Heart left ventricle (tissue), 16 donors: Measurements from ENCODE around the gene EPHB1. TPM values are rescaled to one million over a fixed set of nuclear protein-coding genes. Genes with fewer than 3 reads are reported as not detected.

Experiments used
- ATAC-seq, 4 donors: fragments of 200-7000 bp; cut with Tn5 transposase; one replicate each; pipeline ENCODE4 v1.9.1; 2020 to 2022; ENCODE audit warnings: moderate library complexity in 4 of 4, mild to moderate bottlenecking in 3 of 4, moderate number of reproducible peaks in 1 of 4
- DNase-seq, 5 donors: peaks; one replicate each; pipeline ENCODE4 v3.0.0-alpha.2; 2020
- H3K27ac ChIP-seq, 12 donors: fragments of 200-600 bp; sonication (generic) in 4 of 12; one replicate each; pipeline versions ENCODE4 v1.5.0 to v1.8.0; 2016 to 2022; ENCODE audit warnings: mild to moderate bottlenecking in 2 of 12
- H3K27me3 ChIP-seq, 9 donors: fragments of 200-600 bp; sonication (generic) in 2 of 9; one replicate each; pipeline versions ENCODE4 v1.5.1 to v1.8.0; 2016 to 2022; ENCODE audit warnings: mild to moderate bottlenecking in 3 of 9
- H3K36me3 ChIP-seq, 9 donors: fragments of 200-600 bp; sonication (generic) in 2 of 9; one replicate each; pipeline versions ENCODE4 v1.5.0 to v1.8.0; 2018 to 2022; ENCODE audit warnings: mild to moderate bottlenecking in 2 of 9
- H3K4me1 ChIP-seq, 12 donors: fragments of 200-600 bp; sonication (generic) in 4 of 12; one replicate each; pipeline versions ENCODE4 v1.5.0 to v1.8.0; 2016 to 2022; ENCODE audit warnings: mild to moderate bottlenecking in 3 of 12
- H3K4me3 ChIP-seq, 12 donors: fragments of 200-600 bp; sonication (generic) in 4 of 12; one replicate each; pipeline versions ENCODE4 v1.5.0 to v1.8.0; 2017 to 2022; ENCODE audit warnings: mild to moderate bottlenecking in 9 of 12, moderate library complexity in 4 of 12
- H3K9me3 ChIP-seq, 12 donors: fragments of 200-600 bp; sonication (generic) in 4 of 12; one replicate each; pipeline versions ENCODE4 v1.5.0 to v1.8.0; 2016 to 2022; ENCODE audit warnings: mild to moderate bottlenecking in 1 of 12
- CTCF ChIP-seq, 12 donors: fragments of 200-600 bp; sonication (generic) in 4 of 12; IDR thresholded peaks; one replicate each; pipeline versions ENCODE4 v1.5.0 to v1.8.0; 2018 to 2022; ENCODE audit warnings: antibody characterized with exemption in 12 of 12, mild to moderate bottlenecking in 5 of 12
- POLR2A ChIP-seq, 2 donors: fragments of 450-650 bp; IDR thresholded peaks; one replicate each; pipeline ENCODE4 v1.6.1; 2017; ENCODE audit warnings: antibody characterized with exemption in 2 of 2, mild to moderate bottlenecking in 2 of 2, moderate library complexity in 2 of 2
- WGBS, 4 donors: extraction: QIAGEN DNeasy Blood & Tissue Kit in 2 of 4; methylation state at CpG; one replicate each; pipeline versions ENCODE4 v1.1.5 to v1.1.7; 2013 to 2018; 5-methylcytosine and 5-hydroxymethylcytosine counted together
- intact Hi-C, 10 donors: fragments of 100-400 bp; cut with DNase I; formaldehyde crosslinking; loops; one replicate each; pipeline versions ENCODE4 v1.11.1 to v1.14.2; 2022
- polyA plus RNA-seq, 2 donors: library from polyadenylated mRNA; stranded (reverse); fragments of 200-250 nt; gene quantifications; one replicate each; pipeline ENCODE4 v1.2.3, GENCODE V29; 2013
- total RNA-seq, 9 donors: library from RNA; depleted of rRNA in 2 of 9; stranded (reverse); fragments of >200 nt in 2 of 9; fragmentation: NEBNext Ultra II Directional in 3 of 9; extraction: Animal tissue kit (Norgen Biotek cat#: 25700) in 3 of 9; gene quantifications; one replicate each; pipeline versions ENCODE4 v1.1.0 to v1.2.4, GENCODE V29; 2016 to 2023
- donor health status: ischemic (EF 13 %, LVEDD 7.1; RV severe dilation, severe dysfunction).
- donor health status: healthy with polysubstance abuse.
- donor health status: DM: no; HTN: yes; CAD: no.
- donor health status: DM: no; HTN: no; CAD: no.
- donor health status: ischemic (EF 25% LVEDD 6.9; RV normal size, moderate dysfunction).
- donor health status: ischemic (EF 25% LVEDD 5.7; RV mildly dilated, moderate dysfunction).
- donor health status: healthy.
- donor health status: DM: yes; HTN: yes; CAD: no.
- donor health status: ischemic (EF 35%, LVEDD 5.7; RV mildly dilated, moderate dysfunction).
- donor health status: nonischemic (EF 11% LVEDD 7.7; RV severe dilation, severe dysfunction).
- donor health status: DM: yes; HTN: yes; CAD: no.
- donor health status: PGD.
- donor health status: ischemic (EF 29% LVEDD 5.4; RV normal size, mild dysfunction).
- donor health status: nonischemic (EF 23%, LVEDD 6.1; RV moderate dilation, normal function).

EPHB1 gene
- total and polyA plus RNA-seq, 11 donors = 0.31 to 2.2 (median 1.1) TPM

- WGBS, 4 donors = 67 to 85% (median 81%) methylated on average over 4 of the region's 4 CpGs
- no peaks in the 10 kb centered on the region for H3K9me3 ChIP-seq
- TF ChIP-seq CTCF (IDR thresholded peaks at IDR 0.05) (no peak), POLR2A (IDR thresholded peaks at IDR 0.05) (no peak)
- DNase-seq (no peak), ATAC-seq (no peak)
- intact Hi-C loops = no loop called here
- no peak overlapping the region for H3K27ac ChIP-seq
- no peak overlapping the region for H3K4me3 ChIP-seq
- H3K27me3 ChIP-seq = no peaks in the 10 kb centered on the region
- no peaks in the 10 kb centered on the region for H3K36me3 ChIP-seq
- peaks cover 0 to 6% (median 0%) of the 10 kb centered on the region in 12 donors for H3K4me1 ChIP-seq
Observed at GRCh38 chr3:134869153-134869726, 74.2 kb downstream of the EPHB1 start.

DNA sequence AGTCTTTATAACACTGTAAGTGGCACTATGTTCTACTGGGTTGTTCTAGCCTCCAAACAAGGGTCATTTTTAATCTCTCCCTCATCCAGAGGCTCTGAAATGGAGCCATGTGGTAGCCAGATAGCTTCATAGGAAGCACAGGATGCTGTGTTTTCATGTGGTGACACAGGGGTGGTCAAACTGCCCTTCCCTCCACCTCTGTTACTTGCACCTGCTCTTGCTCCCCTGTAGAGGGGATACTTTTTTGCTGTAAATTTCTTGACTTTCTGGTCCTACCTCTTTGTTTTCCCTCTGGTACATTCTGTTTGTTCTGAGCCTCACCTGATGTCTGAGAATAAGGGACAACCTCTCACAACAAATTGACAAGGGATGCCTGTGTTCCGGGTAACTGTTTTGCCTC, 76.8 kb downstream of the EPHB1 start:
- ATAC-seq = no peak
- 87 to 100% (median 92%) methylated on average over 1 of the region's 1 CpG for WGBS, 4 donors
- TF ChIP-seq CTCF (IDR thresholded peaks at IDR 0.05) (no peak), POLR2A (IDR thresholded peaks at IDR 0.05) (no peak)
- Histone ChIP-seq H3K36me3 (no peaks in the 10 kb centered on the region), H3K27ac (no peak overlapping the region), H3K4me3 (no peak overlapping the region), H3K27me3 (no peaks in the 10 kb centered on the region), H3K9me3 (no peaks in the 10 kb centered on the region), H3K4me1 (peaks cover 0 to 5% (median 0%) of the 10 kb centered on the region in 12 donors)
- intact Hi-C loops = no loop called here
- no peak for DNase-seq

DNA sequence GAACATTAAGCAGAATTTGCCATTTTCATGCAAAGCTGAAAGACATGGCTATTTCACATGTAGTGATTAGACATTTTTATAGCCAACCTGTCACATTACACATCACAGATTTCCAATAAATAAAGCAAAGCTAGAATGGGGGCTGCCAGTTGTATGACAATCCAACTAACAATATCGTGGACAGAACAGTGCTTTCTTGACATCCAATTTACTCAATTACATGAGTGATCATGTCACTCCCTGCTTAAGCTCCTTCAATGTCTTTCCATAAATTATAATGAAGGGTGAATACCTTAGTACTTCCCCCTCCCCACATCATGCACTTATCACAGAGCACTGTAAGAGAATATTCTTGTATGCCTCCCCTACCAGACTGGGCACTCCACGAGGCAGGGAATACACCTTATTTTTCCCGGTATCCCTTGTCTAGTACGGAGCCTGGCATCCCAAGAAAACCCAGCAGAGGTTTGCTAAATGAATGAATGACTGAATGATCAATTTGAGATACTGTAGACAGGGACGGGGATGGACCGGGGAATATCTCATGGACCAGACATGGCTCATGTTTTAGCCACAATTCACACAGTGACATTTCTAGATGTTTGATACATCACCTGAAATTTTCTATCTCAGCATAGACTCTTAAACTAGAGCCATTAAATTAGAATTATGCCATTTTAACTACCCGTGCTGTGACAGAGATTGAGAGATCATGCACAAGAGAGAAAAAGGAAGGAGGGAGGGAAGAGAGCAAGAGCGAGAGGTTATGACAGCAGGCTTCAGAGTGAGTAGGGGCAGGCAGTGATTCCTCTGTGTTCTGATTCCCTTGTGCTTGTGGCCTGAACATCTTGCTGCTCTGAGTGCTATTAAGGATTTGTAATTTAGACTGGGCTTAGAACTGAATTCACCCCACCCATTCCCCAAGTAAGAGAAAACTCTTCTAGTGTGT, 77.7 kb downstream of the EPHB1 start:
- DNase-seq = no peak
- intact Hi-C loops = no loop called here
- Histone ChIP-seq H3K9me3 (no peaks in the 10 kb centered on the region), H3K36me3 (no peaks in the 10 kb centered on the region), H3K27ac (no peak overlapping the region), H3K4me3 (no peak overlapping the region), H3K4me1 (peaks cover 0 to 5% (median 0%) of the 10 kb centered on the region in 12 donors), H3K27me3 (no peaks in the 10 kb centered on the region)
- WGBS, 4 donors = 81 to 94% (median 91%) methylated on average over 8 of the region's 8 CpGs
- ATAC-seq = no peak
- TF ChIP-seq CTCF (IDR thresholded peaks at IDR 0.05) (no peak), POLR2A (IDR thresholded peaks at IDR 0.05) (no peak)

DNA sequence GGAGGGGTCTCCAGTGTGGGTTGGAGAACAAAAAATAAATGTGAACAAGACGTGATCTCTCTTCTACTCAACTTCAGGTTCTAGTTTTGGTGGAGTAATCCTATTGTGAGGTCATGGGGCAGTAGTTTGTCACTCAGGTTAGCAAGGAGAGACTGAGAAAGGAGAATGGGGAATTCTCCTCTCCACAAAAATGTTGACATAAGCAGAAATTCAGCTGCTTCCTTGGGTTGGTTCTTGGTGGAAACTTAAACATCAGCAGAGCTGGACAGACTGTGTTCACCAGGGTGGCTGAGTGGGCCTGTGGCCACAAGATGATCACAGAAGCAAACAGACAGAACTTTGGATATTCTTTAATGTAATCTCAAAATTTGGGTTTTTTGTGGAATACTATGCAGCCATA, 78.7 kb downstream of the EPHB1 start:
- WGBS, 4 donors = 91 to 95% (median 94%) methylated on average over 1 of the region's 1 CpG
- no peak for TF ChIP-seq CTCF (IDR thresholded peaks at IDR 0.05)
- TF ChIP-seq POLR2A (IDR thresholded peaks at IDR 0.05) = no peak

More for the DNA sequence above, 78.7 kb downstream of the EPHB1 start:
- Histone ChIP-seq H3K9me3 (no peaks in the 10 kb centered on the region), H3K36me3 (no peaks in the 10 kb centered on the region), H3K4me3 (no peak overlapping the region), H3K27me3 (no peaks in the 10 kb centered on the region), H3K27ac (no peak overlapping the region), H3K4me1 (peaks cover 0 to 5% (median 0%) of the 10 kb centered on the region in 12 donors)
- intact Hi-C loops = no loop called here
- DNase-seq = no peak
- no peak for ATAC-seq
